ENCODE measurements around the gene MAPK1.
"Not testable (repeated sequence)": the region's sequence is repeated elsewhere in the genome, so short reads cannot be mapped to it uniquely, and the experiment has no call there.

- TF ChIP-seq POLR2AphosphoS5 (IDR thresholded peaks at IDR 0.05; ENCODE audit: borderline replicate concordance, low read depth, low read length); EZH2 (IDR thresholded peaks at IDR 0.05): not testable (repeated sequence)
Measured at GRCh38 chr22:21720191-21720859, 147.1 kb downstream of the MAPK1 start.

All from SK-N-MC (cell line).